ENCODE data around the gene LY9. TPM values are rescaled to one million over a fixed set of nuclear protein-coding genes. Genes with fewer than 3 reads are reported as not detected.

The LY9 gene
- total and polyA plus RNA-seq, 8 donors = 0.29 to 2.5 (median 0.50) TPM

DNA sequence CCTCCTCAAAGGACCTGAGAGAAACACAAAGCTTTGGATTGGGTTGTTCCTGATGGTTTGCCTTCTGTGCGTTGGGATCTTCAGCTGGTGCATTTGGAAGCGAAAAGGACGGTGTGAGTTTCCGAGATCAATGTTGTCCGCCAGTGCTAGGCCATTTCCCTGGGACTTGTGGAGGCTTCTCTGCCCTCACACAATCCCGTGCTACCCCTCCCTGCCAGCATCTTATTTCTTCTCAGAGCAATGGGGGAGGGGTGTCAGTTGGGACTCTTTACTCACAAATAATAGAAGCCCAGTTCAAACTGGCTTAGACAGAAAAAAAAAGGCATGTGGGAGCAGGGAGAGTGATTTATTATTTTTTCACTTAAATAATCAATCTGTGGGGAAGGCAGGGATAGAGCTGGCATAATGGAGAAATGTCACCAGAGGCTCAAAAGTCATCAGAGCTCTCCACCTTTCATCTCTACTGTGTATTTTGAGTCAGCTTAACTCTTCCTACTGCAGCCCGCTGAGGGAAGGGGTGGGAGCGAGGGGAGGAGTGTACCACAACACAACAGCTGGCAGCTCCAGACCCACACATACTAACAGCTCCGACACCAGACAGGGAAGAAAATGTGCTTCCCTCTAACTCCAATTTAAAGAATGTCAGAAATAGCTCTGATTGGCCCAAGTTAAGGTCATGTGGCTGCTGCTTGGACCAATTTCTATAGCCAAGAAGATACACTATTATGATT, 22.4 kb downstream of the LY9 start:
- Histone ChIP-seq H3K9me3 (no peaks in the 10 kb centered on the region), H3K4me1 (no peaks in the 10 kb centered on the region), H3K27ac (no peak overlapping the region), H3K4me3 (no peak overlapping the region), H3K36me3 (no peaks in the 10 kb centered on the region), H3K27me3 (no peaks in the 10 kb centered on the region)
- ATAC-seq (no peak), DNase-seq (peak in 2 of 4 donors; percentile 31 to 56)
- intact Hi-C loops (cut with DNase I) = no loop called here
- TF ChIP-seq, protein P1, sequence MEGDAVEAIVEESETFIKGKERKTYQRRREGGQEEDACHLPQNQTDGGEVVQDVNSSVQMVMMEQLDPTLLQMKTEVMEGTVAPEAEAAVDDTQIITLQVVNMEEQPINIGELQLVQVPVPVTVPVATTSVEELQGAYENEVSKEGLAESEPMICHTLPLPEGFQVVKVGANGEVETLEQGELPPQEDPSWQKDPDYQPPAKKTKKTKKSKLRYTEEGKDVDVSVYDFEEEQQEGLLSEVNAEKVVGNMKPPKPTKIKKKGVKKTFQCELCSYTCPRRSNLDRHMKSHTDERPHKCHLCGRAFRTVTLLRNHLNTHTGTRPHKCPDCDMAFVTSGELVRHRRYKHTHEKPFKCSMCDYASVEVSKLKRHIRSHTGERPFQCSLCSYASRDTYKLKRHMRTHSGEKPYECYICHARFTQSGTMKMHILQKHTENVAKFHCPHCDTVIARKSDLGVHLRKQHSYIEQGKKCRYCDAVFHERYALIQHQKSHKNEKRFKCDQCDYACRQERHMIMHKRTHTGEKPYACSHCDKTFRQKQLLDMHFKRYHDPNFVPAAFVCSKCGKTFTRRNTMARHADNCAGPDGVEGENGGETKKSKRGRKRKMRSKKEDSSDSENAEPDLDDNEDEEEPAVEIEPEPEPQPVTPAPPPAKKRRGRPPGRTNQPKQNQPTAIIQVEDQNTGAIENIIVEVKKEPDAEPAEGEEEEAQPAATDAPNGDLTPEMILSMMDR (IDR thresholded peaks at IDR 0.05) = no peak

DNA sequence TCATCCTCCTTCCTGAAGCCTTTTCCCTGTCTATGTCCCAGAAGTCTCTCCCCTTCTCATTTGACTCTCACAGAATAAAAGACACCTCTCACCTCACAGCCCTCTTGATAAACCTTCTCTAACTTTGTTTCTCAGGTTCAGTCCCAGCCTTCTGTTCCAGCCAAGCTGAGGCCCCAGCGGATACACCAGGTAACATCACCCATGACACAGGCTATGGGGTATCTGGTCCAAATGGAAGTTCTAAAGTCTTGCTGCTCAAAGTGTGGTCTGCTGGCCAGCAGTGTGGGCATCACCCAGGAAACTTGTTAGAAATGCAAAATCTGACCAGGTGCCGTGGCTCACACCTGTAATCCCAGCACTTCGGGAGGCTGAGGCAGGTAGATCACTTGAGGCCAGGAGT, 23.2 kb downstream of the LY9 start:
- no peaks in the 10 kb centered on the region for H3K4me1 ChIP-seq
- H3K4me3 ChIP-seq = no peak overlapping the region
- intact Hi-C loops (cut with DNase I) = no loop called here
- H3K27me3 ChIP-seq = no peaks in the 10 kb centered on the region
- TF ChIP-seq, protein P1 (IDR thresholded peaks at IDR 0.05) = no peak
- no peak for ATAC-seq
- no peak for DNase-seq
- no peaks in the 10 kb centered on the region for H3K9me3 ChIP-seq
- no peak overlapping the region for H3K27ac ChIP-seq
- H3K36me3 ChIP-seq = no peaks in the 10 kb centered on the region

DNA sequence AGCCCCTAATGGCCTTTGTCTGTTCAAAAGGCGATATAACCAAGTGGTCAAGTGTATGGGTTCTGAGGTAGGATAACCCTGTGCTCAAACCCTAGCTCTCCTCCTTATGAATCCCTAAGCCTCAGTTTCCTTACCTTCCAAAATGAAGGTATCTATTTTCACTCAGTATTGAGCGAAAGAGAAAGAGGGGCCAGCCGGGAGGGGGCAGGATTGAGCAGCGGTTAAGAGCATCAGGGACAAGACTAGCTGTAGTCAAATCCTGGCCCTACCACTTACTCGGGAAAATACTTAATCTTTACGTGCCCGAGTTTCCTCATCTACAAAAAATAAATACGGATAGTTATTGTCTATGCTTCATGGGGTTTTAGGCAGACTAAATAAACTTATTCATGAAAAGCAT, 25.7 kb downstream of the LY9 start:
- H3K4me1 ChIP-seq = no peaks in the 10 kb centered on the region
- intact Hi-C loops (cut with DNase I) = no loop called here
- no peaks in the 10 kb centered on the region for H3K9me3 ChIP-seq
- H3K27ac ChIP-seq = no peak overlapping the region
- no peak overlapping the region for H3K4me3 ChIP-seq
- DNase-seq = no peak
- no peak for ATAC-seq
- no peaks in the 10 kb centered on the region for H3K36me3 ChIP-seq
- TF ChIP-seq, protein P1 (IDR thresholded peaks at IDR 0.05) = no peak
- no peaks in the 10 kb centered on the region for H3K27me3 ChIP-seq

DNA sequence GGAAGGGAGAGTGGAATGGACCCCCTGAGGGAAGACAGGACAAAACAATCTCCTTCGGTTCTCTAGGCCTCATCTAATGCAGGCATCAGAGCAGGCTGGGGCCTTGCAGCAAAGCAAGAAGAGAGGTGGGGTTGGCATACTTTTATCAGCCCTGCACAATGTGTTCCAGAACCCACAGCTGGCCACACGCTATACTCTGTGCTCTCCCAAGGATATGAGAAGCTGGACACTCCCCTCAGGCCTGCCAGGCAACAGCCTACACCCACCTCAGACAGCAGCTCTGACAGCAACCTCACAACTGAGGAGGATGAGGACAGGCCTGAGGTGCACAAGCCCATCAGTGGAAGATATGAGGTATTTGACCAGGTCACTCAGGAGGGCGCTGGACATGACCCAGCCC, 27.3 kb downstream of the LY9 start:
- DNase-seq (no peak), ATAC-seq (no peak)
- no peaks in the 10 kb centered on the region for H3K4me1 ChIP-seq
- no peaks in the 10 kb centered on the region for H3K27me3 ChIP-seq
- H3K27ac ChIP-seq = no peak overlapping the region
- no peaks in the 10 kb centered on the region for H3K9me3 ChIP-seq
- intact Hi-C loops (cut with DNase I) = no loop called here
- TF ChIP-seq, protein P1 (IDR thresholded peaks at IDR 0.05) = no peak
- H3K4me3 ChIP-seq = no peak overlapping the region
- no peaks in the 10 kb centered on the region for H3K36me3 ChIP-seq

DNA sequence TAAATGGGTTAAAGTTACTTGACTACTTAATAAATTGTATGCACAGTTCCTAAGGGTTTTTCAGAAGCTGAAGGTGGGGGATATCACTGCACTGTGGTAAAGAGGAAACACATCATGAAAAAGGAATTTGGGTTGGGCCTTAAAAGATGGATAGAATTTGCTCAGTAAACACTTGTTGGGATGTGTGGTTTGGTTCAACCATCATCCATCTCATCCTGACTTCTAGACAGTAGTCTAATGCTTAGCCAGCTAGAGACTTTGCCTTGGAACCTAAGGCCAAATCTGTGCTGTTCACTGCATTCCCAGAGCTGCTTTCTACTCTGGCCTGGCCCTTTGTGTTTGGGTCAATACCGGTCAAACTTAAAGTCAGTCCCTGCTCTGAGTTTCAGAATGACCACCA, 30.6 kb downstream of the LY9 start:
- DNase-seq (no peak), ATAC-seq (peak; percentile 80)
- Histone ChIP-seq H3K4me1 (no peaks in the 10 kb centered on the region), H3K27me3 (no peaks in the 10 kb centered on the region), H3K27ac (no peak overlapping the region), H3K36me3 (no peaks in the 10 kb centered on the region), H3K9me3 (no peaks in the 10 kb centered on the region), H3K4me3 (no peak overlapping the region)
- TF ChIP-seq, protein P1 (IDR thresholded peaks at IDR 0.05) = no peak
- intact Hi-C loops (cut with DNase I) = no loop called here

All from left lung (tissue), 10 donors.